ENCODE data around the gene SCNN1A.

Gene SCNN1A

GRCh38 chr12:6368906-6369525 is 6.3 kb downstream of the SCNN1A start:
- DNase-seq (ENCODE audit: low spot score): no peak

- DNase-seq (ENCODE audit: low spot score): no peak
Observed at GRCh38 chr12:6367969-6368892, 7.1 kb downstream of the SCNN1A start.

DNA sequence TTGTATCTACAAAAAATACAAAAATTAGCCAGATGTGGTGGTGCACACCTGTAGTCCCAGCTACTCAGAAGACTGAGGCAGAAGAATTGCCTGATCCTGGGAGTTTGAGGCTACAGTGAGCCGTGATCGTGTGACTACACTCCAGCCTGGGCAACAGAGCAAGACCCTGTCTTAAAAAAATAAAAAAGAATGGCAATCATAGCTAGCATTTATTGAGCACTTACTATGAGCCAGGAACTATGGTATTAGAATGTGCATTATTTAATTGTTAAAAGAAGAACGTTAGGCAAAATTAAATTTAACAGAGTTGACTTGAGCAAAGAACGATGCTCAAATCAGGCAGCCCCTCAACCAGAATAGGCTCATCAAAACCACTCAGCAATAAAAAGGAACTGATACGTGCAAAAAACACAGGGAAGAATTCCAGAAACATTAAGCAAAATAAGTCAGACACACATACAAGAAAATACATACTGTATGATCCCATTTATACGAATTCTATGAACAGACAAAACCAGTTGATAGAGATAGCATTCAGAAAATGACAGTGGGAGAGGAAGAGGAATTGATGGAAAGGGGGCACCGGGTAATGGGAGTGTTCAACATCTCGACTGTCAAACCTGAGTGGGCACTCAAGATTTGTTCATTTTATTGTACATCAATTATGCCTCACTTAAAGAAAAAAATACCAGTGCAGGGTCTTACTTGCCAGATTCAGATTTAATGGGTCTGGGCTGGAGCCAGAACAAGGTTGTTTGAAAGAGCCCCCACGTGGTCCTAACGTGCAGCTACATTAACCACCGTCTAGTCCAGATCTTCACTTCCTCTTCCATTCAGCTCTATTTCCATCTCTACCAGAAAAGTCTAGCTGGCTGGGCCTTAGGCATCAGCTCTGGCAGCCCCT is 8.0 kb downstream of the SCNN1A start:
- DNase-seq (ENCODE audit: low spot score): no peak

DNA sequence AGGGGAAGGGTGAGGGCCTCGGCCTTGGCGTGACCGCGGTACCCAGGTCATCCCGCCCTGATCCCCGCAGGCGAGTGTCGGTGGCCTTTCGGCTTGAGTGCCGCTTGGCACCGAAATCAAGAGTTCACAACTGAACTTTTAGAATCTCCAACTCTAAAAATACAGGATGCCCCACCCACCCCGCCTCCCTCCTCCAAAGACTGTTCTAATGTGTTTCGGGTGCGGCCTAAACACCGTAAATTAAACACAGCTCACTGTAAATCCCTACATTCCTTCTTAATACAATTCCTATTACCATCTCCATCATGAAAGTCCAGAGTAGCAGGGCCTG is 11.4 kb downstream of the SCNN1A start:
- no peak for DNase-seq (ENCODE audit: low spot score)

DNA sequence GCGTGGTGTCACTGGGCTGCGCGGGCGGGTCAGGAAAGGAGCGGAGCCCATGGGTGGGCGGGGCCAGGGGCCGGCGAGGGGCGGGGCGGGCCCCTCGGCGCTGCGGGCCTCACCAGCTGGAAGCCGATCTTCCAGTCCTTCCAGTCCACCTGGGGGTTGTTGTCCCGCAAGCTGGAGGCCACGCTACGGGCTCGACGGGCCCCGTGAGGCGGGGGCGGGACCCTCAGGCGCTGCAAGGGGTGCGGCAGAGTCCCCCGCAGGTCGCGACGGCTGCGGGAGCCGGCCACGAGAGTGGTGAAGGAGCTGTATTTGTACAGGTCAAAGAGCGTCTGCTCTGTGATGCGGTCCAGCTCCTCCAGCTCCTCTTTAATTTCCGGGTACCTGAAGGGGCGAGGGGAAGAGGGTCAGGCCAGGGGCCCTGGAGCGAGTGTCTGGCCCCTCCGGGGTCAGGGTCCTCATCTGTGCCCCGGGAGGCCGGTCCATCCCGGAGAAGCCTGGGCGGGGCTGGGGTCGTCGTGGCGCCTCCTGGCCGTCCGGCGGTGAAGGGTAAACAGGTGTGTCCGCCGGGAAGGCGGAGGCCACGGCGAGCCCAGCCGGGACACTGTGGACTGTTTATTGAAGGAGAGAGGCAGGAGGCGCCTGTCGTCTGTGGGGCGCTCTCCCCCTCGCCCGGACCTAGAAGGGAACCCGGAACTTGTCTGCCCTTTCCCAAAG is 11.9 kb downstream of the SCNN1A start:
- peak; percentile 93 for DNase-seq (ENCODE audit: low spot score)

DNA sequence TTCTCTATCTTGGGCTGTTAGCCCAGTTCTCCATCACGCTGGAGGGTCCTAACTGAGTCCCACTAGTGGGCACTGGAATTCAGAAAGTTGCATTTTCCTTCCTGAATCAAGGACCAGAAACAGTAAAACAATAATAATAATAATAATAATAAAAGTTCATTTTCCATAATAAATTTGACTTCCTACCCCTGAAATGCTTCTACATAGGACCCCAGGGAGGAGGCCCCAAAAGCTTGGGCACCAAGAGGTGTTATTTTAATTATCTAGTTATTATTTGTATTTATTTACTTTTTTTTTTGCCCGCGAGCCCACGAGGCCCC is 12.4 kb downstream of the SCNN1A start:
- no peak for DNase-seq (ENCODE audit: low spot score)

DNA sequence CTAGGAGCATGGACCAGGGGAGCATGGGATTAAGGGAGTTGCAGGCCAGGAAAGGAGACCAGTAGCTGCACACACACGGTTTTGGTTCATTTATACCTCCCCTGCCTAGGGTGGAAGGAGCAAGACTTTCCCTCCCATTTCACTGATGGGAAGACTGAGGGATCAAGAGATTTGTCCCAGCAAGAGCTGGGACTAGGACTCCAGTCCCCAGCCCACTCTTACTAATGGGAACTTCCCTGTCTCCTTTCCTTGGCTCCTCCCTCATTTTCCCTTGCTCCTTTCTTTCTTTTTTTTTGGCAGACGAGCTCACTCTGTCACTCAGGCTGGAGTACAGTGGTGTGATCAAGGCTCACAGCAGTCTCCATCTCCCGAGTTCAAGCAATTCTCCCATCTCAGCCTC is 13.0 kb downstream of the SCNN1A start:
- DNase-seq (ENCODE audit: low spot score): no peak

GRCh38 chr12:6361834-6362233 is 13.5 kb downstream of the SCNN1A start:
- peak; percentile 92 for DNase-seq (ENCODE audit: low spot score)

DNA sequence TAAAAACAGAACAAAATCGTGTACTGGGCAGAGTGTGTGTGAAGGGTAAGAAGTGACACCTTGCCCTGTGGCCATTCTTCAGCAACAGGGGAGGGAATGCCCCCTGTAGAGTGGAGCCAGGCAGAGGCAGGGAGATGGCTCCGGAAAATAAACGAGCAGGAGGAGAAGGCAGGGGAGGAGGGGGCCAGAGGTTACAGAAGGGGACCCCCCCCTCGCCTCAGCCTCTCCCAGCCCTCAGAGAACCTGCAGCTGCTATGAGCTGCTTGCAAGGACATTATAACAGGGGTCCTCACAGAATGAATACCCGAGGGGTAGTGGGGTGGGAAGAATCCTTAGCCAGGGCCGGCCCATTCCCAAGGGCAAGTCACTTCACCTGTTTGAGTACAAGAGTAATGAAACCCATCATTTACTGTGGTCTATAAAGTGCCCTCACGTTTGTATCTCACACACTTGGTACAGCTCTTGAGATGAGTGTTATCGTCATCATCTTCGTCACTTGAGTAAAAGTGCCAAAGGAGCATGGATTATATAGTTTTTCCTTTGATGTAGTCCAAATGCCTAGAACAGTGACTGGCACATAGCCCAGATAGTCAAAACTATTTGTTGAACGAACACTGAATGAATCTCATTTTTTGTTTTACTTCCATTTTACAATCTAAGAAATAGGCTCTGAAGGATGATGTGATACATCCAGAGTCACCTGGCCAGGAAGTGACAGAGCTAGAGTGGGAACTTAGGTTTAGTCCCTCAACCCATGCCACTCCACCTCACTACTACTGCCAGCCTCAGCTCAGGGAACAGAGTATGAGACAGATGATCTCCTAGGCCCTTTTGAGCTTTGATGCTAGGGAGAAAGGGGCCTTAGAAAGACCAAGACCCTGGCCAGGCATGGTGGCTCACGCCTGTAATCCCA is 14.5 kb downstream of the SCNN1A start:
- no peak for DNase-seq (ENCODE audit: low spot score)

- no peak for DNase-seq (ENCODE audit: low spot score)
Observed at GRCh38 chr12:6360080-6360571, 15.2 kb downstream of the SCNN1A start.

GRCh38 chr12:6358881-6359280 is 16.5 kb downstream of the SCNN1A start:
- DNase-seq (ENCODE audit: low spot score): no peak

- no peak for DNase-seq (ENCODE audit: low spot score)
Observed at GRCh38 chr12:6356374-6356820, 19.0 kb downstream of the SCNN1A start.

GRCh38 chr12:6355491-6356373 is 19.6 kb downstream of the SCNN1A start:
- no peak for DNase-seq (ENCODE audit: low spot score)

GRCh38 chr12:6354495-6355393 is 20.6 kb downstream of the SCNN1A start:
- no peak for DNase-seq (ENCODE audit: low spot score)

DNA sequence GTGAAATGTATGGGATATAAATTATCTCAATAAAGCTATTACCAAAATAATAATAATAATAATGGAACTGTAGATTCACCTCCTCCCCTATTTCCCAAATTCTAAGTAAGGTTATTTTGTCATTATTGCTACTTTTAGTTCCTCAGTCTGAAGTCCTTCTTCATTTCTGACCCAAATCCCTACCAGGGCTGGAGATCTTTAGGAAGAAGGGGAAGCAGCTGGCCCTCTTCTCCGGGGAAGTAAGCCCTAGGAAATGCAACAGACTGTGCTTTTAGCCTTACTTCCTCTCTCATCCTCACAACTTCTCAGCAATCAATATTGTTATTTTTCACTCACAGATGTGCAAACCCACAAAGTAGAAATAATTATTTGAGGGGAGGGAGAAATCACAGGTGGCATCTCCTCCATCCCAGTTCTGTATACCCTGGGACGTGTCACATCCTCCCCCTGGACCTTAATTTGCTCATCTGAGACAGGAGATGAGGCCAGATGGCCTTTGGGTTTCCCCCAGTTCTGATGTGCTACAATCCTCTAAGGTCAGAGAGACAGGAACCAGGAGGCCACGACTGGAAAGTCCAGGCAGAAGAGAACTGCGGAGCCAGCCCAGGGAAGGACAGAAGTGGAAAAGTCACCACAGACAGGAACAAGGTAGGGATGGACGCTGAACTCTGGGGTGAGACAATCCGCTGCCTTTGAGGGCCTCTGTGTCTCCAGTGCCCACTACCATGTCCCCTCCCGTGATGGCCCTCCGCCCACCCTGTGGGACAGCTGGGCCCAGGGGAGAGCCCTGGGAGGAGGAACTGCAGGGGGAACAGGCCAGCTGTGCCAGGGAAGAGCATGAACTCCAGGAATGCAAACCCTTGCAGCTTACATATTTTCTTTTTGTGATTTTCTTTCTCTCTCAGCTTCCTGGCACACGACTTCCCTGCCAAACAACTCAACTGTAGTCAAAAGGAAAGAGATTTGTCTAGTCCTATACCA is 22.9 kb downstream of the SCNN1A start:
- DNase-seq (ENCODE audit: low spot score): no peak

DNA sequence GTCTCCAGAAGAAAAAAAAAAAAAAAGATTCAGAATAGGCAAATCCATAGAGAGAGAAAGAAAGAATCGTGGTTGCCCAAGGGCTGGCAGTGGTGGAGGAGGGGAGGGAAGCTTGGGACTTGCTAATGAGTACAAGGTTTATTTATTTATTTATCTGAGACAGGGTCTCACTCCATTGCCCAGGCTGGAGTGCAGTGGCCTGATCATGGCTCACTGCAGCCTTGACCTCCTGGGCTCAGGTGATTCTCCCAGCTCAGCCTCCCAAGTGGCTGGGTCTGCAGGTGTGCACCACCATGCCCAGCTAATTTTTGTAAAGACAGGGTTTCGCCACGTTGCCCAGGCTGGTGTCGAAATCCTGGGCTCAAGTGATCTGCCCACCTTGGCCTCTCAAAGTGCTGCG is 23.7 kb downstream of the SCNN1A start:
- no peak for DNase-seq (ENCODE audit: low spot score)

Data from LoVo (cell line).